HG02970 (cell line): ENCODE measurements around the gene HINT3.
A peak's percentile ranks its signal among the peaks of the same experiment; 100 is the strongest.
"Not testable (repeated sequence)": the region's sequence is repeated elsewhere in the genome, so short reads cannot be mapped to it uniquely, and the experiment has no call there.

Experiments
- ATAC-seq: cut with Tn5 transposase; IDR thresholded peaks from one replicate; pipeline ENCODE4 v1.9.1; 2021; ENCODE audit warnings: mild to moderate bottlenecking, moderate library complexity, moderate number of reproducible peaks; ENCODE audit not compliant: unreplicated experiment, low FRiP score

The HINT3 gene

GRCh38 chr6:125994670-125995488 is 38.3 kb downstream of the HINT3 start:
- no peak for ATAC-seq

DNA sequence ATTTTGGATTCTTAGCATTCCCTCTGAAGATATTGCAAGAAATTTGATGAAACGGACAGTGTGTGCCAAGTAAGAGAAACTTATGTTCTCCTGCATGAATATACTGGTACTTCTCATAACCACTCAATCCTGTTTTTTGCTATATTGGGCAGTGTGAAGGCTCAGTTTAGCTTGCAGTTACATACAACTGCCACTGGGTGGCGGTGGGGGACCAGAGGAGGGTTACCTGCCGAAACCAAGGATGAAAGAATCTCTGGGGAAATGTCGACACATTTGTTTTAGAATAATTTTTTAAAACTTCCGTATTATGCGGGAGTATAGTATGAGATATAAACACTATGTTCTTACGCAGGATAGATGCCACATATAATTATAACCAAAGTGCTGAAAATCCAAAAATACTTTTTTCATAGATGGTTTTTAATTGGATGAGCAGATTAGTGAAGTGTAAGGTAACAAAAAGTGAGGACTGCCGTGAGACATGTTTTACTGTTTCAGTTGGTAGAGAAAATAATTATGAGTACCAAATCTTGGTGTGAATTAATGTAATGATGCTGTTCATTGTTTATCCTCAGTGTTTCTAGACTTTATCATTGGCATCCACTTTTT is 39.5 kb downstream of the HINT3 start:
- ATAC-seq = peak; percentile 68

DNA sequence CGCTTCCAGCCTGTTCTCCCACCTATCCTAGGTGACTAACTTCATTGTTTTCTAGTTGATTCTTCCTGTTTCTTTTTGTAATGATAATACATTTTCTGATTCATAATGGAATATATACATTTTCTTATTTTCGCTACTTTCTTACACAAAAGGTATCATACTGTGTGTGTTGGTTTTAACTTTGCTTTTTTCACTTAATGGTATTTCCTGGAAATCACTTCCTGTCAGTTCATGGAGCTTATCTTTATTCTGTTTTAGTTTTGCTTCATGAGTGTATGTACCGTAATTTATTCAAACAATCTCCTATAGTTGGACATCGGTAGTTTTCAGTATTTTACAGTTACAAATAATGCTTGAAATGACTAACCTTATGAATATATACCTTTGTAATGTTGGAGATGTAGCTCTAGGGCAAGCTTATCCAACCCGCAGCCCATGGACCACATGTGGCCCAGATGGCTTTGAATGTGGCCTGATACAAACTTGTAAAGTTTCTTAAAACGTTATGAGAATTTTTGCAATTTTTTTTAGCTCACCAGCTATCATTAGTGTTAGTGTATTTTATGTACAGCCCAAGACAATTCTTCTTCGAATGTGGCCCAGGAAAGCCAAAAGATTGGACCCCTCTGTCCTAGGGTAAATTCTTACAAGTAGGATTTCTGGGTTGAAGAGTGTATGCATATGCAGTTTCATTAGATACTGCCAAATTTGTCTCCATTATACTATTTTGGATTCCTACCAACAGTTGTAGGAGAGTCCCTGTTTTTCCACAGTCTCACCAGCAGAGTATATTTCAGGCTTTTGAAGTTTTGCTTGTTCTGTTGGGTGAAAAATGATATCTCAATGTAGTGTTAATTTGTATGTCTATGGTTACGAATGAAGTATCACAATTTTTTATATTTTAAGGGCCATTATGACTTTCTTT is 46.4 kb downstream of the HINT3 start:
- no peak for ATAC-seq

- ATAC-seq = no peak
Measured at GRCh38 chr6:126007800-126008199, 51.2 kb downstream of the HINT3 start.

DNA sequence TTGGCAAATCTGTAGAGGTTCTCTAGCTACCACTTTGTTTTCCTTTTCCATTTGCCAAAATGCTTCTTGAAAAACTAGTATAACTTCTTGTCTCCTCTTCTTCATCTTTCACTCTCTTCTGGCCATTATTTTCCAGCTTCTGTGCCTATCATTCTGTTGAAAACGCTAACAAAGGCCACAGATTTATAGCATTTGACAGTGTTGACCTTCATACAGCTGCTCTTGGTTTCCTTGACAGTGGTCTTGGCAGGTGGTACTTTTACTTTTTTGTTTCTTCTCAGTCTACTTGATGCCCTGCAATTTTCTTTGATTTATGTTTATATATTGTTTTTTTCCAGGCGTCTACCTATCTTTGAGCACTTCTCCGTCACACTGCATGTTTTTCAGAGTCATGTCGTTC is 53.5 kb downstream of the HINT3 start:
- no peak for ATAC-seq

GRCh38 chr6:126015863-126016262 is 59.3 kb downstream of the HINT3 start:
- no peak for ATAC-seq

GRCh38 chr6:126016591-126016990 is 60.0 kb downstream of the HINT3 start:
- no peak for ATAC-seq

GRCh38 chr6:126017668-126018067 is 61.1 kb downstream of the HINT3 start:
- ATAC-seq = no peak

DNA sequence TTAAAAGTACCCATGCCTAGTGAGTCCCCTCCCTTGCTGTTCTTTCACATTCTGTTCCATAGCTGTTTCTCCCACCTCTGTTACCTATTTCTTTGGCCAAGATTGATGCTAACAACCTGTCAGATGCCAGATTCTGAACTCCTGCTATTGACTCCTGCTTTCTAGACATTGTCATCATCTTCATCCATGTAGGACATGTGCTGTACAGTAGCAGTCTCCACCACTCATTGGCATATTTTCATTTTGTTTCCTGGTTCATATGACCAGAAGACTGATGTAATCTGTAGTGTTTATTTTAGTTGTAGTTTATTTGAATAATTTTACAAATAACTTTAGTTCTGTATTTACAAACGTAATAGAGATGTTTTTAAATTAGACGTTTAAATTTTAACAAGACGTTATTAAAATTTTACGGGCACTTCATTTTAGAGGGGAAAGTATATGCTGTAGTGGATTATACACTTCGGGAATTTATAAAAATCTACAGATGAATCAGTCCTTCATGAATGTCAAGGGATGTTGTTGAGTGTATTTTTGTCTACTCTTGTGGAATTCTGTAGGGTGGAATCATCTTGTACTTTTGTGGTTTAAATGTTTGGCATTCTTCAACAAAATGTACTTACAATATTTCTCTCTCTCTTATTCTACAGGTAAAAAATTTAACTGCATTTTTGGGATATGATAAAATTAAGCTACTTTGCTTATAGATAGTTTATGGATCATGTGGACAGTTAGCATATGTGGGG is 63.9 kb downstream of the HINT3 start:
- no peak for ATAC-seq

DNA sequence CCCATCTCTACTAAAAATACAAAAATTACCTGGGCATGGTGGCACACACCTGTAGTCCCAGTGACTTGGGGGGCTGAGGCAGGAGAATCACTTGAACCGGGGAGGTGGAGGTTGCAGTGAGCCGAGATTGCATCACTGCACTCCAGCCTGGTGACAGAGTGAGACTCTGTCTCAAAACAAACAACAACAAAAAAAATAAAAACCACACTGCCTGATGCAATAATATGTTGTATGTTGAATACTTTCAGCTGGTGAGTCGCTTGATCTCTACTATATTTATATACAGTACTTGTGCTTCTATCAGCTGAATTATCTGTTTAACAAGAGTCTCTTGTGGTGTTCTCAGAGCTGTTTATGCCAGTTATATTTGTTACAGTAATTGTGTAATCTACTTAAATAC is 66.9 kb downstream of the HINT3 start:
- ATAC-seq = not testable (repeated sequence)

DNA sequence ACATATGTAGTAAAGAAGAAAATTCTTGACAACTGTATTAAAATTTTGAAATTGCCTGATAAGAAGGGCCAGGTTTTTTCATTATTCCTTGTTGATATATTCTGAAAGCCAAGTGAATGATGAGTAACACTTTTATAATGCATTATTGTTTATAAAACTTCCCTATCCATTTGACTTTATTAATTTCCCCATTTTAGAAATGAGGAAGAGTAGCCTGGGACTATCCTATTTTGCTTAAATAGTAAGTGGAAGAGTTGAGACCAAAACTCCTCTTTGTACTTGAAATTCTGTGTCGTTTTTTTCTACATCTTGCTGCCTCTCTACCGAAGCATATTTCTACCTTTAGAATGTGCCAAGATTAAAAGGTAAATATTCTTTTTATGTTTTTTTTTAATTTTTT is 69.4 kb downstream of the HINT3 start:
- ATAC-seq = no peak

- ATAC-seq = no peak
Measured at GRCh38 chr6:126027601-126028000, 71.0 kb downstream of the HINT3 start.
